ENCODE results near the gene ACO1.

GRCh38 chr9:32431196-32431595, 46.8 kb downstream of the ACO1 start:
- no peak for TF ChIP-seq CTCF (IDR thresholded peaks at IDR 0.05; ENCODE audit: insufficient read depth, low read length, poor library complexity, severe bottlenecking)
- TF ChIP-seq EZH2phosphoT487 (conservative IDR thresholded peaks at IDR 0.05; ENCODE audit: low read length), result no peak
